HCT116 (cell line): ENCODE measurements around the gene DFFA. TPM values are rescaled to one million over a fixed set of nuclear protein-coding genes. Genes with fewer than 3 reads are reported as not detected.

Experiments
- ATAC-seq: fragments of 200-7000 bp; cut with Tn5 transposase; 2 replicates; pipeline ENCODE4 v1.9.1; 2020; ENCODE audit warnings: mild to moderate bottlenecking, moderate library complexity
- BruUV-seq: library from RNA; stranded (reverse); fragments of 400-500 nt; replicated peaks from 2 replicates; lab custom pipeline; 2021; lab: Mats Ljungman, UMichigan
- CTCF ChIA-PET: fragments of 300-600 bp; sonication (Branson Sonifier 250); formaldehyde crosslinking; loops from one replicate; lab custom pipeline; 2021; ENCODE audit warnings: antibody characterized with exemption; lab: Charles Lee
- POLR2A ChIA-PET: fragments of 300-600, 350-600 bp; sonication (Branson Sonifier 250); formaldehyde crosslinking; loops from one replicate; lab custom pipeline; 2021; ENCODE audit warnings: antibody characterized with exemption; lab: Charles Lee
- RAD21 ChIA-PET, 2 experiments: fragments of 300-600 bp; sonication (Branson Sonifier 250); formaldehyde crosslinking; loops; one replicate each; lab custom pipeline; 2023; ENCODE audit warnings: low total read pairs in 2 of 2; ENCODE audit not compliant: uncharacterized antibody in 2 of 2, unreplicated experiment in 2 of 2, low non-redundant PET in 1 of 2; lab: Charles Lee
- DNase-seq: peaks from one replicate; pipeline ENCODE4 v3.0.0-alpha.2; 2010; ENCODE audit warnings: low read depth, low spot score
- H2AFZ ChIP-seq: fragments of 200-600 bp; shearing (Covaris generic), sonication (generic); 2 replicates; pipeline ENCODE4 v1.6.1; 2017; ENCODE audit warnings: low read depth, mixed run types, mixed read lengths, antibody characterized with exemption, low read length; ENCODE audit not compliant: poor library complexity, severe bottlenecking
- H3K27ac ChIP-seq: 2 replicates; pipeline ENCODE4 v1.5.1; 2012; ENCODE audit warnings: low read depth, low read length
- H3K27me3 ChIP-seq: fragments of 200-600 bp; sonication (generic); 2 replicates; pipeline ENCODE4 v1.6.1; 2016; ENCODE audit warnings: mixed run types, low read length, mixed read lengths; ENCODE audit not compliant: insufficient read depth
- H3K36me3 ChIP-seq, 2 experiments: fragments of 200-500 bp in 1 of 2; fragments of 200-600 bp in 1 of 2; sonication (Bioruptor generic) in 1 of 2; sonication (generic) in 1 of 2; 2 replicates each; pipeline versions ENCODE4 v1.5.1 to v1.6.1; 2014 to 2016; ENCODE audit warnings: low read length in 2 of 2, inconsistent platforms in 1 of 2, mixed read lengths in 1 of 2, mixed run types in 1 of 2; ENCODE audit not compliant: insufficient read depth in 2 of 2, control insufficient read depth in 1 of 2
- H3K4me1 ChIP-seq, 2 experiments: fragments of 200-600 bp in 1 of 2; sonication (generic) in 1 of 2; 2 replicates each; pipeline versions ENCODE4 v1.5.1 to v1.6.1; 2012 to 2017; ENCODE audit warnings: low read length in 2 of 2, inconsistent platforms in 1 of 2, mild to moderate bottlenecking in 1 of 2, mixed read lengths in 1 of 2, mixed run types in 1 of 2, moderate library complexity in 1 of 2; ENCODE audit not compliant: insufficient read depth in 2 of 2, control insufficient read depth in 1 of 2
- H3K4me2 ChIP-seq: fragments of 200-600 bp; sonication (generic); 2 replicates; pipeline ENCODE4 v1.6.1; 2017; ENCODE audit warnings: mixed run types, low read length, mixed read lengths
- H3K4me3 ChIP-seq, 2 experiments: fragments of 200-600 bp in 1 of 2; sonication (generic) in 1 of 2; replicated peaks in 1 of 2; 2 replicates each; pipeline ENCODE4 v1.5.1; 2011 to 2016; ENCODE audit warnings: low read length in 2 of 2, control low read depth in 1 of 2, low read depth in 1 of 2, mild to moderate bottlenecking in 1 of 2, mixed read lengths in 1 of 2, mixed run types in 1 of 2
- H3K79me2 ChIP-seq: fragments of 200-600 bp; sonication (generic); 2 replicates; pipeline ENCODE4 v1.6.1; 2017; ENCODE audit warnings: mild to moderate bottlenecking, mixed run types, low read length, moderate library complexity, mixed read lengths; ENCODE audit not compliant: insufficient read depth
- H3K9ac ChIP-seq: fragments of 200-600 bp; sonication (generic); 2 replicates; pipeline ENCODE4 v1.6.1; 2016; ENCODE audit warnings: low read length, mixed read lengths
- H3K9me2 ChIP-seq: fragments of 200-600 bp; sonication (generic), shearing (Covaris generic); 2 replicates; pipeline ENCODE4 v1.6.1; 2017; ENCODE audit warnings: mixed run types, mild to moderate bottlenecking, moderate library complexity; ENCODE audit not compliant: insufficient read depth
- H3K9me3 ChIP-seq, 2 experiments: fragments of 200-500 bp in 1 of 2; fragments of 200-600 bp in 1 of 2; sonication (Bioruptor generic) in 1 of 2; sonication (generic) in 1 of 2; 2 replicates each; pipeline ENCODE4 v1.6.1; 2014 to 2017; ENCODE audit warnings: low read length in 2 of 2, mixed read lengths in 2 of 2, inconsistent platforms in 1 of 2, low read depth in 1 of 2, mild to moderate bottlenecking in 1 of 2, mixed run types in 1 of 2, moderate library complexity in 1 of 2; ENCODE audit not compliant: control insufficient read depth in 1 of 2, insufficient read depth in 1 of 2
- H4K20me1 ChIP-seq: fragments of 200-600 bp; sonication (generic), shearing (Covaris generic); 2 replicates; pipeline ENCODE4 v1.6.1; 2017; ENCODE audit warnings: mixed run types, mild to moderate bottlenecking, moderate library complexity; ENCODE audit not compliant: insufficient read depth
- CBX3 ChIP-seq: IDR thresholded peaks from 2 replicates; pipeline ENCODE4 v1.6.1; 2012; ENCODE audit warnings: low read depth
- CEBPB ChIP-seq: IDR thresholded peaks from 2 replicates; pipeline ENCODE4 v1.6.1; 2012; ENCODE audit warnings: low read depth
- EZH2 ChIP-seq: fragments of 200-600 bp; sonication (generic); IDR thresholded peaks from 2 replicates; pipeline ENCODE4 v1.6.1; 2017; ENCODE audit warnings: antibody characterized with exemption, mixed run types
- EZH2phosphoT487 ChIP-seq: fragments of 200-600 bp; IDR thresholded peaks from 2 replicates; pipeline ENCODE4 v1.6.1; 2018; ENCODE audit warnings: antibody characterized with exemption, borderline replicate concordance
- JUND ChIP-seq: IDR thresholded peaks from 2 replicates; pipeline ENCODE4 v1.6.1; 2012
- POLR2AphosphoS5 ChIP-seq: IDR thresholded peaks from 2 replicates; pipeline ENCODE4 v1.6.1; 2011; ENCODE audit warnings: mild to moderate bottlenecking, low read depth, low read length, moderate library complexity
- SIN3A ChIP-seq: IDR thresholded peaks from 2 replicates; pipeline ENCODE4 v1.6.1; 2012; ENCODE audit warnings: low read depth
- TCF7L2 ChIP-seq: IDR thresholded peaks from 2 replicates; pipeline ENCODE4 v1.7.0; 2011; ENCODE audit warnings: borderline replicate concordance, inconsistent platforms; ENCODE audit not compliant: insufficient read depth, insufficient read length; ENCODE audit errors: extremely low read depth
- YY1 ChIP-seq: IDR thresholded peaks from 2 replicates; pipeline ENCODE4 v1.6.1; 2011; ENCODE audit warnings: low read length, low read depth, moderate library complexity, mild to moderate bottlenecking; ENCODE audit not compliant: insufficient replicate concordance; ENCODE audit errors: extremely low read depth
- ZFX ChIP-seq: fragments of 450-650 bp; IDR thresholded peaks from 2 replicates; pipeline ENCODE4 v1.6.1; 2017
- ZNF274 ChIP-seq: fragments of 200-500 bp; sonication (Bioruptor generic); IDR thresholded peaks from 2 replicates; pipeline ENCODE4 v1.6.1; 2014; ENCODE audit warnings: mild to moderate bottlenecking, low read depth, low read length, inconsistent platforms
- intact Hi-C: fragments of 100-400 bp; cut with micrococcal nuclease; formaldehyde crosslinking; loops from 2 replicates; pipeline ENCODE4 v1.10.0; 2022
- total RNA-seq: library from RNA; stranded (reverse); gene quantifications from one replicate; pipeline ENCODE4 v1.2.1, GENCODE V29; 2021; ENCODE audit not compliant: unreplicated experiment
- TF ChIP-seq, protein P1 (sequence below): IDR thresholded peaks from 2 replicates; pipeline ENCODE4 v1.6.1; 2011; ENCODE audit warnings: mild to moderate bottlenecking, low read length, moderate library complexity; ENCODE audit not compliant: insufficient replicate concordance; ENCODE audit errors: extremely low read depth
- TF ChIP-seq, protein P2 (sequence below): IDR thresholded peaks from 2 replicates; pipeline ENCODE4 v1.6.1; 2012

The DFFA gene
- total RNA-seq, 1 experiment from 2014 or later, result 67.7 TPM

DNA sequence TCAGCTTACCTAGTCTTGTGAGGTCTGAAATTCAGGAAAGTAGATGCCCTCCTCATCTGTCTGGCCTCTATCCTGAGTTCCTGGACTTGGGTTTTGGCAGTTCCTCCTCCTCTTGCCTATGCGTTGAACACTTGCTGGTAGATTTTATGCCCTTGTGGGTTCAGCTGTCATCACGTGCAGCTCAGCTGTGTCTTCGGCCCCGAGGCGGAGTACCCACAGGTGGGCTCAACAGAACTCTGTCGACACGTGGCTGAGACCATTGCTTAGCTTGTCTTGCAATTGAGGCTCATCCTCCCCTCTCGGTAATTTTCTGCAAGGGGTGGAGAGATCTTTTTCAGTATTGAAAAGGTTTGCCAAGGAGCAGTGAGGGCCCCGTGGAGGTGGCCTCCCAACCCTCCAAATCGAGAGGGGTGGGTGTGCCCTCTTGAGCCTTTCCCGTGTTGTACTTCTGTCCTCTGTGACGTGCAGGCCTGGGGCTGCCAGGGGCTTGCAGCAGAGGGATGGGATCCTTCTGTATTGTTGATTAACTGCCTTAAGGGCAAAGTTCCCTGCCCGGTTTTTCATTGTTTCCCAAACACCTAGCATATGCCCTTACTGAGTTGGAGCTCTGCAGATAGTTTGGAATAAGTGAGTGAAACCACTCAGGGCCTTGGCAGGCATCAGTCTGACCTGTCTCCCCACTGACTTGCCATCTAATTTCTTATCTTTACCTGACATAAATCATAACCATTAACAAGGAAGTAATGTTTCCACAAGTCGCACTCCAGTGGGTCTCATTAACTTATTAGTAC, 39.2 kb downstream of the DFFA start:
- no peak for TF ChIP-seq TCF7L2
- no peak for TF ChIP-seq POLR2AphosphoS5
- TF ChIP-seq EZH2phosphoT487, result no peak
- TF ChIP-seq YY1, result no peak
- no peak for TF ChIP-seq JUND
- TF ChIP-seq SIN3A, result no peak
- no peak for TF ChIP-seq CBX3
- TF ChIP-seq ZFX, result no peak
- TF ChIP-seq CEBPB, result no peak
- TF ChIP-seq EZH2, result no peak
- TF ChIP-seq, protein P1, sequence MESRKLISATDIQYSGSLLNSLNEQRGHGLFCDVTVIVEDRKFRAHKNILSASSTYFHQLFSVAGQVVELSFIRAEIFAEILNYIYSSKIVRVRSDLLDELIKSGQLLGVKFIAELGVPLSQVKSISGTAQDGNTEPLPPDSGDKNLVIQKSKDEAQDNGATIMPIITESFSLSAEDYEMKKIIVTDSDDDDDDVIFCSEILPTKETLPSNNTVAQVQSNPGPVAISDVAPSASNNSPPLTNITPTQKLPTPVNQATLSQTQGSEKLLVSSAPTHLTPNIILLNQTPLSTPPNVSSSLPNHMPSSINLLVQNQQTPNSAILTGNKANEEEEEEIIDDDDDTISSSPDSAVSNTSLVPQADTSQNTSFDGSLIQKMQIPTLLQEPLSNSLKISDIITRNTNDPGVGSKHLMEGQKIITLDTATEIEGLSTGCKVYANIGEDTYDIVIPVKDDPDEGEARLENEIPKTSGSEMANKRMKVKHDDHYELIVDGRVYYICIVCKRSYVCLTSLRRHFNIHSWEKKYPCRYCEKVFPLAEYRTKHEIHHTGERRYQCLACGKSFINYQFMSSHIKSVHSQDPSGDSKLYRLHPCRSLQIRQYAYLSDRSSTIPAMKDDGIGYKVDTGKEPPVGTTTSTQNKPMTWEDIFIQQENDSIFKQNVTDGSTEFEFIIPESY, result no peak
- TF ChIP-seq, protein P2, sequence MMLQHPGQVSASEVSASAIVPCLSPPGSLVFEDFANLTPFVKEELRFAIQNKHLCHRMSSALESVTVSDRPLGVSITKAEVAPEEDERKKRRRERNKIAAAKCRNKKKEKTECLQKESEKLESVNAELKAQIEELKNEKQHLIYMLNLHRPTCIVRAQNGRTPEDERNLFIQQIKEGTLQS, result no peak
- no peak for TF ChIP-seq ZNF274
- Histone ChIP-seq H3K9me2 (no peaks in the 10 kb centered on the region), H3K79me2 (peaks cover 8% of the 10 kb centered on the region; the same call in 1 of the 2 replicates), H3K27me3 (no peaks in the 10 kb centered on the region), H3K9ac (no peak overlapping the region), H3K4me3 (no peak overlapping the region), H3K36me3 (no peaks in the 10 kb centered on the region), H3K4me1 (peaks cover 2 to 19% of the 10 kb centered on the region in 2 experiments; a peak in 3 of 4 replicates), H3K4me2 (no peak overlapping the region), H2AFZ (no peak overlapping the region), H4K20me1 (no peaks in the 10 kb centered on the region), H3K9me3 (no peaks in the 10 kb centered on the region), H3K27ac (no peak overlapping the region)
- ChIA-PET POLR2A (no interaction called here), RAD21 (no interaction called here), CTCF (no interaction called here)
- no TSS peak for BruUV-seq
- DNase-seq (no peak), ATAC-seq (no peak)
- intact Hi-C loops, result no loop called here
